D721Med (cell line): Measurements from ENCODE around the gene SNCB.

Experiments
- DNase-seq: peaks from one replicate; pipeline ENCODE4 v3.0.0; 2011; ENCODE audit warnings: low spot score; ENCODE audit not compliant: insufficient read length
- FAIRE-seq: peaks from 2 replicates; lab custom pipeline; 2011; peaks lifted over from hg19 to GRCh38; lab: Jason Lieb, UNC
- TF ChIP-seq, protein P1 (sequence below): IDR thresholded peaks from 2 replicates; pipeline ENCODE4 v1.5.1; 2012; ENCODE audit warnings: mild to moderate bottlenecking, control low read depth; ENCODE audit not compliant: insufficient read depth; ENCODE audit errors: missing control alignments

The SNCB gene

DNA sequence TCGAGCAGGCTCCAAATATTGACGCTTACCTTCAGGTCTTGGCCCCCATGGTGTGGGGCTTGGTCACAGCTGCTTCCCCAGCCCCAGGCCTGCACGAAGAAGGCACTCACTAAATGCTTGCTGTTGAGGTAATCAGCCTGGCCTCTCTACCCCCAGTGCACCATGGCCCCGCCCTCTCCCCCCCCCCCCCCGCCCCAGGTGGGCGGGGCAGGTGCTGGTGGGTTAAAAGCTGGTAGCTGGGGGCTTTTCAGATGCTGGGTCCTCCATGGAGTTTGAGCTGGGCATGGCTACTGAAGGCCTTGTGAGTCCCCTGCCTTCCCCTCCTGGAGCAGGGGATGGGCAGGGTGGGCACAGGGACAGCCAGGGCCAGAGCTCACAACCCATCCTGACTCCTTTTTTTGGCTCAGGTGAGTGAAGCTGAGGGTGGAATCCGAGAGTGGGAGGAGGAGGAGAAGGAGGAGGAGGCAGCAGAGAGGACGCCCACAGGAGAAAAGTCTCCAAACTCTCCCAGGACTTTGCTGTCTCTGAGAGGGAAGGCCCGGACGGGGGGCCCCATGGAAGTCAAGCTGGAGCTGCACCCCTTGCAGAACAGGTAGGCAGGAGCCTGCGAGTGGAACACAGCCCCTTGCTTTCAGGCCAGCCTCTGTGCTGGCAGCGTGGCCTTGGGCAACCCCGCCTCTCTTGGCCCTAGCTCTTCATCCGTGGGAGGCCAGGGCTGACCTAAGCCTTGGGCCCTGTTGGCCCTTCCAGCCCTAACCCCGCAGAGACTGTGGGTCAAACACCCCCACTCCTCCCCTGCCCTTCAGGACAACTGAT lies 12.5 kb upstream of the SNCB start:
- no peak for FAIRE-seq
- DNase-seq, result no peak

DNA sequence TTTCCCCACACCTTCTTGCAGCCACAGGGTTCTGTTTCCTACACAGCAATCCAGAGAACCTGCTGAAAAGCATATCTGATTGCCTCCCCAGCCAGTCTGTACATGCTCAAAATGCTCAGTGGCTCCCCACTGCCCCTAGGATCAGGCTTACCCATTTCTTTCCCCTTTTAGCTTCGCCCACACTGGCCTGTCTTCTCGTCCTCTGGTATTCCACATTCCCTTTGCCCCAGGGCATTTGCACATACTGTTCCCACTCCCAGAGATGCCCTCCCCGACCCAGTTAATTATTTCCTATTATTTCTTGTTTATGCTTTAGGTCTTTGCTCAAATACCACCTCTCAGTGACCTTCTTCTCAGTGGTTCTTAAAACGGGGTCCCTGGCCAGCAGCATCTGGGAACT lies 10.3 kb upstream of the SNCB start:
- FAIRE-seq (no peak), DNase-seq (no peak)
- TF ChIP-seq, protein P1, sequence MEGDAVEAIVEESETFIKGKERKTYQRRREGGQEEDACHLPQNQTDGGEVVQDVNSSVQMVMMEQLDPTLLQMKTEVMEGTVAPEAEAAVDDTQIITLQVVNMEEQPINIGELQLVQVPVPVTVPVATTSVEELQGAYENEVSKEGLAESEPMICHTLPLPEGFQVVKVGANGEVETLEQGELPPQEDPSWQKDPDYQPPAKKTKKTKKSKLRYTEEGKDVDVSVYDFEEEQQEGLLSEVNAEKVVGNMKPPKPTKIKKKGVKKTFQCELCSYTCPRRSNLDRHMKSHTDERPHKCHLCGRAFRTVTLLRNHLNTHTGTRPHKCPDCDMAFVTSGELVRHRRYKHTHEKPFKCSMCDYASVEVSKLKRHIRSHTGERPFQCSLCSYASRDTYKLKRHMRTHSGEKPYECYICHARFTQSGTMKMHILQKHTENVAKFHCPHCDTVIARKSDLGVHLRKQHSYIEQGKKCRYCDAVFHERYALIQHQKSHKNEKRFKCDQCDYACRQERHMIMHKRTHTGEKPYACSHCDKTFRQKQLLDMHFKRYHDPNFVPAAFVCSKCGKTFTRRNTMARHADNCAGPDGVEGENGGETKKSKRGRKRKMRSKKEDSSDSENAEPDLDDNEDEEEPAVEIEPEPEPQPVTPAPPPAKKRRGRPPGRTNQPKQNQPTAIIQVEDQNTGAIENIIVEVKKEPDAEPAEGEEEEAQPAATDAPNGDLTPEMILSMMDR, result no peak

More for the DNA sequence above, 12.5 kb upstream of the SNCB start:
- TF ChIP-seq, protein P1, result no peak

DNA sequence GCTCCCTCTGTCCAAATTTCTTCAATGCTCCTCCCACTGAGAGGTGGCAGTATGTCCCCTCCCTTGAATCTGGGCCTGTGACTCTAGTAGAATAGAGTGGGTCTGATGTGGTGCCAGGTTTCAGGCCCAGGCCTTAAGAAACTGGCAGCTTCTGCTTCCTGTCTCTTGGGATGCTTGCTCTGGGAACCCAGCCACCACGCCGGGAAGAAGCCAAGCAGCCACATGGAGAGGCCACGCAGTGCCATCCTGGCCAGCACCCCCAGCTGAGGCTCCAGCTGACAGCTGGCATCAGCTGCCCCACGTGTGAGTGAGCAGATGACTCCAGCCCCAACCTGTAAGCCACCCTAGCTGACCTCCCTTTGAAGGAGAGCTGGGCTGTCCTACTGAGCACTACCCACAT lies 9.6 kb upstream of the SNCB start:
- no peak for FAIRE-seq
- TF ChIP-seq, protein P1, result no peak
- no peak for DNase-seq

DNA sequence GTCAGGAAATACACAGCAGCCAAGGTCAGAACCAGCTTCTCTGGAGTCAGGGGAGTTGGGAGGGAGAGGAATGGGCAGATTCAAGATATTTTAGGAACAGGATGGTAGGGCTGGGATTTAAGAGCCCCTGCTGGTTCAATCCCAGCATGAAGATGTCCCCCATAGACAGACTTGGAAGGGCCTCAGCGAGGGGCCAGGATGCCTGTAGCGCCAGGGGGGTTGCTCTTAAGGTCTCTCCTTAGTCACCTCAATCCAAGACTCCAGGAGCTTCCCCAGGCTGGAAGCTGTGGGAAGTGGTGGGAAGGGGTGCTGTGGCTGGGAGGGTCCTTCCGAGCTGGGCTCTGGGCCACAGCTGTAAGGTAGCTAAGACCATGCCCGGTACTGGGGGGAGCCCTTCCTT lies 8.9 kb upstream of the SNCB start:
- FAIRE-seq (no peak), DNase-seq (no peak)
- TF ChIP-seq, protein P1, result no peak

DNA sequence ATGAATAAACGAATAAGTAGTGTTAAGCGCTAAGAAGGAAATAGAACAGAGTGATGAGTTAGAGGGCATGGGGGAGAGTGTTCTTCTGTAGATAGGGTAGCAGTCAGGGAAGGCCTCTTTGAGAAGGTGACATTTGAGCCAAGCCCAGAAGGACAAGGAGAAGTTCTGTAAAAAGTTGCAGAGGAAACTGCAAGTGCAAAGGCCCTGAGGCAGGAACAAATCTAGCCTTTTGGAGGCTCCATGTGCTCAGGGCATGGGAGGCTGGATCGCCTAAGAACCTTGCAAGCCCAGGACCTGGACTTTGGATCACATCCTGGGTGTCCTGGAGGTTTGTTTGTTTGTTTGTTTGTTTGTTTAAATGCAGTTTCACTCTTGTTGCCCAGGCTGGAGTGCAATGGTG lies 8.1 kb upstream of the SNCB start:
- DNase-seq (no peak), FAIRE-seq (no peak)
- TF ChIP-seq, protein P1, result no peak

DNA sequence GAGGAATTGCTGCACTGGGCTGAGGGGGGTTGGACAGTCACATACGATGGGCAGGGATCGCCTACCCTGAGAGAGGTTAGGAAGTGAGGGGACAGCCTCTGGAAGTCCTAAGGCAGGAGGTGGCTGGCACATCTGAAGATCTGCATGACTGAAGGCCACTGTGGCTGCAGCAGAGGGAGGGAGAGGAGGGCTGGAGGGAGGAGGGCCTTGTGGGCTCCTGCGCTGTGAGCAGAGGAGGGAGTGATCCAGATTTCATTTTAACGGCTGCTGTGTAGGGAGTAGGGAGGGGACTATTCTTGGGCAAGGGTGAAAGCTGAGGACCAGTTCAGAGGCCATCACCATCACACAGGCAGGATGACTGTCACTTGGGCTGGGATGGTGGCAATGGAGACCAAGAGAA lies 7.2 kb upstream of the SNCB start:
- DNase-seq (no peak), FAIRE-seq (no peak)
- TF ChIP-seq, protein P1, result no peak

DNA sequence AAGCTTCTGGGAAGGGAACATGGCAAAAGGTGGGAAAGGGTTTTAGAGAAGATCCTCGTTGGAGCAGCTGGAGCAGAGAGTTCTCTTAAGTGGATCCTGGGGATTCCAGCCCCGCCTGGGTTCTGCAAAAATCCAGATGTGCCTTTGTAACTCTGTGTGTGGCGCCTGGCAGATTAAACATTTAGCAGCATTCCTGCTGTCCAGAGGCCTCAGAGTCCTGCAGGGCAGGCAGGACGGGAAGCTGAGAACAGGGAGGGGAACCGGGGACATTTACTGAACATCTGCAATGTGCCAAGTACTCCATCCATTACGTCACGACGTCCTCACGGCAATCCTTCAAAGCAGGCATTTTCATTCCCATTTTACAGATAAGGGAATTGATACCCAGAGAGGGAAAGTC lies 6.1 kb upstream of the SNCB start:
- TF ChIP-seq, protein P1, result no peak
- DNase-seq (no peak), FAIRE-seq (no peak)
